GM12878 (cell line): ENCODE measurements around the gene RGS14.

Source experiments
- BACH1 ChIP-seq: fragments of 450-650 bp; IDR thresholded peaks from 2 replicates; pipeline ENCODE4 v1.6.1; 2017; ENCODE audit warnings: mild to moderate bottlenecking, borderline replicate concordance
- EP300 ChIP-seq, 2 experiments: fragments of 150-350 bp in 1 of 2; IDR thresholded peaks; 2 replicates each; pipeline ENCODE4 v1.6.1; 2011 to 2012; ENCODE audit warnings: low read depth in 2 of 2, low read length in 2 of 2, borderline replicate concordance in 1 of 2, improper control_type of control experiment in 1 of 2, inconsistent platforms in 1 of 2; ENCODE audit not compliant: control insufficient read depth in 1 of 2
- NFYB ChIP-seq: IDR thresholded peaks from 2 replicates; pipeline ENCODE4 v1.6.1; 2011; ENCODE audit warnings: low read depth, mild to moderate bottlenecking, low read length, improper control_type of control experiment, moderate library complexity; ENCODE audit not compliant: insufficient read depth
- PAX8 ChIP-seq: fragments of 450-650 bp; IDR thresholded peaks from 2 replicates; pipeline ENCODE4 v1.6.1; 2017; ENCODE audit warnings: mild to moderate bottlenecking, moderate library complexity
- POLR2AphosphoS5 ChIP-seq: IDR thresholded peaks from 2 replicates; pipeline ENCODE4 v1.6.1; 2011; ENCODE audit warnings: mild to moderate bottlenecking, low read length, inconsistent platforms
- RAD21 ChIP-seq: IDR thresholded peaks from 2 replicates; pipeline ENCODE4 v1.6.1; 2011; ENCODE audit warnings: mild to moderate bottlenecking, low read depth, low read length, moderate library complexity; ENCODE audit not compliant: insufficient read depth
- ZNF384 ChIP-seq: IDR thresholded peaks from 2 replicates; pipeline ENCODE4 v1.6.1; 2012; ENCODE audit warnings: low read depth, mild to moderate bottlenecking, low read length, improper control_type of control experiment, borderline replicate concordance
- TF ChIP-seq, protein P1 (sequence below), 3 experiments: IDR thresholded peaks in 2 of 3; conservative IDR thresholded peaks in 1 of 3; 2 replicates each; pipeline ENCODE4 v1.5.1; 2011; ENCODE audit warnings: low read depth in 3 of 3, low read length in 3 of 3, mild to moderate bottlenecking in 3 of 3, control low read depth in 2 of 3, moderate library complexity in 2 of 3, inconsistent platforms in 1 of 3, mixed read lengths in 1 of 3; ENCODE audit not compliant: control insufficient read depth in 2 of 3, insufficient read depth in 1 of 3; ENCODE audit errors: extremely low read depth in 1 of 3
- TF ChIP-seq, protein P2 (sequence below): fragments of 150-350 bp; IDR thresholded peaks from 2 replicates; pipeline ENCODE4 v1.6.1; 2016; ENCODE audit warnings: low read depth, low read length

GRCh38 chr5:177374211-177374610 lies 16.5 kb downstream of the RGS14 start:
- TF ChIP-seq, protein P1, sequence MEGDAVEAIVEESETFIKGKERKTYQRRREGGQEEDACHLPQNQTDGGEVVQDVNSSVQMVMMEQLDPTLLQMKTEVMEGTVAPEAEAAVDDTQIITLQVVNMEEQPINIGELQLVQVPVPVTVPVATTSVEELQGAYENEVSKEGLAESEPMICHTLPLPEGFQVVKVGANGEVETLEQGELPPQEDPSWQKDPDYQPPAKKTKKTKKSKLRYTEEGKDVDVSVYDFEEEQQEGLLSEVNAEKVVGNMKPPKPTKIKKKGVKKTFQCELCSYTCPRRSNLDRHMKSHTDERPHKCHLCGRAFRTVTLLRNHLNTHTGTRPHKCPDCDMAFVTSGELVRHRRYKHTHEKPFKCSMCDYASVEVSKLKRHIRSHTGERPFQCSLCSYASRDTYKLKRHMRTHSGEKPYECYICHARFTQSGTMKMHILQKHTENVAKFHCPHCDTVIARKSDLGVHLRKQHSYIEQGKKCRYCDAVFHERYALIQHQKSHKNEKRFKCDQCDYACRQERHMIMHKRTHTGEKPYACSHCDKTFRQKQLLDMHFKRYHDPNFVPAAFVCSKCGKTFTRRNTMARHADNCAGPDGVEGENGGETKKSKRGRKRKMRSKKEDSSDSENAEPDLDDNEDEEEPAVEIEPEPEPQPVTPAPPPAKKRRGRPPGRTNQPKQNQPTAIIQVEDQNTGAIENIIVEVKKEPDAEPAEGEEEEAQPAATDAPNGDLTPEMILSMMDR (IDR thresholded peaks at IDR 0.05 in 2 of 3, conservative IDR thresholded peaks at IDR 0.05 in 1 of 3; ENCODE audit: control insufficient read depth in 2 of 3, extremely low read depth in 1 of 3, insufficient read depth in 1 of 3, low read depth in 3 of 3, low read length in 3 of 3): no peak
- no peak for TF ChIP-seq POLR2AphosphoS5
- no peak for TF ChIP-seq EP300 (IDR thresholded peaks at IDR 0.05; ENCODE audit: borderline replicate concordance in 1 of 2, control insufficient read depth in 1 of 2, low read depth in 2 of 2, low read length in 2 of 2)
- no peak for TF ChIP-seq PAX8
- no peak for TF ChIP-seq ZNF384
- no peak for TF ChIP-seq BACH1
- TF ChIP-seq, protein P2, sequence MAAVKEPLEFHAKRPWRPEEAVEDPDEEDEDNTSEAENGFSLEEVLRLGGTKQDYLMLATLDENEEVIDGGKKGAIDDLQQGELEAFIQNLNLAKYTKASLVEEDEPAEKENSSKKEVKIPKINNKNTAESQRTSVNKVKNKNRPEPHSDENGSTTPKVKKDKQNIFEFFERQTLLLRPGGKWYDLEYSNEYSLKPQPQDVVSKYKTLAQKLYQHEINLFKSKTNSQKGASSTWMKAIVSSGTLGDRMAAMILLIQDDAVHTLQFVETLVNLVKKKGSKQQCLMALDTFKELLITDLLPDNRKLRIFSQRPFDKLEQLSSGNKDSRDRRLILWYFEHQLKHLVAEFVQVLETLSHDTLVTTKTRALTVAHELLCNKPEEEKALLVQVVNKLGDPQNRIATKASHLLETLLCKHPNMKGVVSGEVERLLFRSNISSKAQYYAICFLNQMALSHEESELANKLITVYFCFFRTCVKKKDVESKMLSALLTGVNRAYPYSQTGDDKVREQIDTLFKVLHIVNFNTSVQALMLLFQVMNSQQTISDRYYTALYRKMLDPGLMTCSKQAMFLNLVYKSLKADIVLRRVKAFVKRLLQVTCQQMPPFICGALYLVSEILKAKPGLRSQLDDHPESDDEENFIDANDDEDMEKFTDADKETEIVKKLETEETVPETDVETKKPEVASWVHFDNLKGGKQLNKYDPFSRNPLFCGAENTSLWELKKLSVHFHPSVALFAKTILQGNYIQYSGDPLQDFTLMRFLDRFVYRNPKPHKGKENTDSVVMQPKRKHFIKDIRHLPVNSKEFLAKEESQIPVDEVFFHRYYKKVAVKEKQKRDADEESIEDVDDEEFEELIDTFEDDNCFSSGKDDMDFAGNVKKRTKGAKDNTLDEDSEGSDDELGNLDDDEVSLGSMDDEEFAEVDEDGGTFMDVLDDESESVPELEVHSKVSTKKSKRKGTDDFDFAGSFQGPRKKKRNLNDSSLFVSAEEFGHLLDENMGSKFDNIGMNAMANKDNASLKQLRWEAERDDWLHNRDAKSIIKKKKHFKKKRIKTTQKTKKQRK: no peak
- TF ChIP-seq RAD21: no peak
- TF ChIP-seq NFYB: no peak
